KMS-11 (cell line): ENCODE results near the gene PGAP2.

Source experiments
- H2AFZ ChIP-seq: fragments of 200-600 bp; sonication (generic); 2 replicates; pipeline ENCODE4 v1.6.1; 2016; ENCODE audit warnings: antibody characterized with exemption, mixed run types, low read depth
- H3K27ac ChIP-seq: fragments of 200-600 bp; sonication (generic); 2 replicates; pipeline ENCODE4 v1.6.1; 2016; ENCODE audit warnings: mild to moderate bottlenecking, mixed run types
- H3K27me3 ChIP-seq: fragments of 200-600 bp; sonication (generic); 2 replicates; pipeline ENCODE4 v1.6.1; 2017; ENCODE audit warnings: mild to moderate bottlenecking, low read depth, mixed run types, moderate library complexity; ENCODE audit not compliant: insufficient read depth
- H3K36me3 ChIP-seq: fragments of 200-600 bp; sonication (generic); 2 replicates; pipeline ENCODE4 v1.6.1; 2017; ENCODE audit warnings: mild to moderate bottlenecking, mixed run types; ENCODE audit not compliant: insufficient read depth
- H3K4me1 ChIP-seq: fragments of 200-600 bp; sonication (generic); 2 replicates; pipeline ENCODE4 v1.6.1; 2016; ENCODE audit warnings: mild to moderate bottlenecking, low read depth, mixed run types; ENCODE audit not compliant: poor library complexity, severe bottlenecking
- H3K4me2 ChIP-seq: fragments of 200-600 bp; sonication (generic); 2 replicates; pipeline ENCODE4 v1.7.0; 2016; ENCODE audit warnings: mild to moderate bottlenecking, mixed run types
- H3K4me3 ChIP-seq: fragments of 200-600 bp; sonication (generic); IDR thresholded peaks from 2 replicates; pipeline ENCODE4 v1.6.1; 2017; ENCODE audit warnings: low read depth, low read length, mixed read lengths; ENCODE audit not compliant: insufficient read depth
- H3K79me2 ChIP-seq: fragments of 200-600 bp; sonication (generic); 2 replicates; pipeline ENCODE4 v1.6.1; 2016; ENCODE audit warnings: low read depth, mixed run types; ENCODE audit not compliant: insufficient read depth
- H3K9ac ChIP-seq: fragments of 200-600 bp; sonication (generic); 2 replicates; pipeline ENCODE4 v1.6.1; 2016; ENCODE audit warnings: mild to moderate bottlenecking, mixed run types
- H4K20me1 ChIP-seq: fragments of 200-600 bp; sonication (generic); 2 replicates; pipeline ENCODE4 v1.6.1; 2016; ENCODE audit warnings: mild to moderate bottlenecking, mixed run types; ENCODE audit not compliant: insufficient read depth
- CTCF ChIP-seq: fragments of 200-600 bp; sonication (generic); conservative IDR thresholded peaks from 2 replicates; pipeline ENCODE4 v1.6.1; 2017; ENCODE audit warnings: low read depth, mild to moderate bottlenecking, antibody characterized with exemption, low read length, moderate library complexity, mixed read lengths

The PGAP2 gene

GRCh38 chr11:3825473-3826154 is 17.3 kb downstream of the PGAP2 start:
- Histone ChIP-seq H3K4me2 (no peak overlapping the region), H3K4me1 (no peaks in the 10 kb centered on the region), H3K36me3 (no peaks in the 10 kb centered on the region), H3K9ac (no peak overlapping the region), H3K4me3 (no peak overlapping the region), H3K27me3 (no peaks in the 10 kb centered on the region), H4K20me1 (no peaks in the 10 kb centered on the region), H3K27ac (no peak overlapping the region), H3K79me2 (no peaks in the 10 kb centered on the region), H2AFZ (no peak overlapping the region)
- no peak for TF ChIP-seq CTCF

- no peak for TF ChIP-seq CTCF
- no peak overlapping the region for H3K9ac ChIP-seq
- no peaks in the 10 kb centered on the region for H3K79me2 ChIP-seq
- H4K20me1 ChIP-seq: no peaks in the 10 kb centered on the region
- no peaks in the 10 kb centered on the region for H3K4me1 ChIP-seq
- H3K27me3 ChIP-seq: no peaks in the 10 kb centered on the region
- no peak overlapping the region for H2AFZ ChIP-seq
- H3K36me3 ChIP-seq: no peaks in the 10 kb centered on the region
- no peak overlapping the region for H3K4me2 ChIP-seq
- H3K27ac ChIP-seq: no peak overlapping the region
- no peak overlapping the region for H3K4me3 ChIP-seq
Observed at GRCh38 chr11:3826721-3827120, 18.4 kb downstream of the PGAP2 start.

- H3K9ac ChIP-seq: no peak overlapping the region
- H3K36me3 ChIP-seq: no peaks in the 10 kb centered on the region
- no peak for TF ChIP-seq CTCF
- no peak overlapping the region for H2AFZ ChIP-seq
- H3K27ac ChIP-seq: no peak overlapping the region
- no peak overlapping the region for H3K4me3 ChIP-seq
- H3K4me1 ChIP-seq: no peaks in the 10 kb centered on the region
- no peaks in the 10 kb centered on the region for H3K27me3 ChIP-seq
- no peak overlapping the region for H3K4me2 ChIP-seq
- no peaks in the 10 kb centered on the region for H4K20me1 ChIP-seq
- peaks cover under 1% of the 10 kb centered on the region; the same call in 1 of the 2 replicates for H3K79me2 ChIP-seq
Observed at GRCh38 chr11:3827434-3828186, 19.2 kb downstream of the PGAP2 start.

- no peak overlapping the region for H3K4me2 ChIP-seq
- H4K20me1 ChIP-seq: no peaks in the 10 kb centered on the region
- H3K79me2 ChIP-seq: peaks cover 19% of the 10 kb centered on the region; the same call in 1 of the 2 replicates
- H3K4me1 ChIP-seq: peaks cover 4% of the 10 kb centered on the region
- no peak overlapping the region for H2AFZ ChIP-seq
- H3K9ac ChIP-seq: no peak overlapping the region
- H3K27me3 ChIP-seq: no peaks in the 10 kb centered on the region
- H3K27ac ChIP-seq: no peak overlapping the region
- TF ChIP-seq CTCF: no peak
- no peaks in the 10 kb centered on the region for H3K36me3 ChIP-seq
- no peak overlapping the region for H3K4me3 ChIP-seq
Observed at GRCh38 chr11:3830088-3830487, 21.7 kb downstream of the PGAP2 start.
